Testis (tissue), 2 donors: ENCODE measurements around the gene SNX8.

Experiments
- POLR2A ChIP-seq: fragments of 450-650 bp; IDR thresholded peaks from one replicate; pipeline ENCODE4 v1.6.1; 2017; ENCODE audit warnings: antibody characterized with exemption, mild to moderate bottlenecking, moderate library complexity
- TF ChIP-seq, protein P1 (sequence below), 3 experiments: fragments of 450-650 bp in 2 of 3; fragments of 200-600 bp in 1 of 3; sonication (generic) in 1 of 3; IDR thresholded peaks; one replicate each; pipeline ENCODE4 v1.5.1; 2016 to 2019; ENCODE audit warnings: antibody characterized with exemption in 3 of 3, mild to moderate bottlenecking in 2 of 3, moderate library complexity in 1 of 3

- TF ChIP-seq, protein P1, sequence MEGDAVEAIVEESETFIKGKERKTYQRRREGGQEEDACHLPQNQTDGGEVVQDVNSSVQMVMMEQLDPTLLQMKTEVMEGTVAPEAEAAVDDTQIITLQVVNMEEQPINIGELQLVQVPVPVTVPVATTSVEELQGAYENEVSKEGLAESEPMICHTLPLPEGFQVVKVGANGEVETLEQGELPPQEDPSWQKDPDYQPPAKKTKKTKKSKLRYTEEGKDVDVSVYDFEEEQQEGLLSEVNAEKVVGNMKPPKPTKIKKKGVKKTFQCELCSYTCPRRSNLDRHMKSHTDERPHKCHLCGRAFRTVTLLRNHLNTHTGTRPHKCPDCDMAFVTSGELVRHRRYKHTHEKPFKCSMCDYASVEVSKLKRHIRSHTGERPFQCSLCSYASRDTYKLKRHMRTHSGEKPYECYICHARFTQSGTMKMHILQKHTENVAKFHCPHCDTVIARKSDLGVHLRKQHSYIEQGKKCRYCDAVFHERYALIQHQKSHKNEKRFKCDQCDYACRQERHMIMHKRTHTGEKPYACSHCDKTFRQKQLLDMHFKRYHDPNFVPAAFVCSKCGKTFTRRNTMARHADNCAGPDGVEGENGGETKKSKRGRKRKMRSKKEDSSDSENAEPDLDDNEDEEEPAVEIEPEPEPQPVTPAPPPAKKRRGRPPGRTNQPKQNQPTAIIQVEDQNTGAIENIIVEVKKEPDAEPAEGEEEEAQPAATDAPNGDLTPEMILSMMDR (IDR thresholded peaks at IDR 0.05) = no peak
- no peak for TF ChIP-seq POLR2A
Observed at GRCh38 chr7:2287745-2288144, 26.5 kb downstream of the SNX8 start.
